ENCODE results near the gene ELL2. TPM values are rescaled to one million over a fixed set of nuclear protein-coding genes. Genes with fewer than 3 reads are reported as not detected.

ELL2 gene
- total and polyA plus RNA-seq, 2 experiments from 2014 or later, result 18.7 to 41.8 TPM

- Histone ChIP-seq H3K27me3 (no peaks in the 10 kb centered on the region), H3K9me3 (ENCODE audit: low read depth) (no peaks in the 10 kb centered on the region), H3K27ac (peak overlapping the region; percentile 92), H3K4me3 (no peak overlapping the region), H3K36me3 (no peaks in the 10 kb centered on the region), H3K4me1 (ENCODE audit: low read depth) (peaks cover 47% of the 10 kb centered on the region)
- DNase-seq (ENCODE audit: low read depth in 1 of 2, low spot score in 1 of 2), result peak in 1 of 2 donors; percentile 63
- TF ChIP-seq CTCF (IDR thresholded peaks at IDR 0.05; ENCODE audit: low read depth, low read length), result no peak
Observed at GRCh38 chr5:95862671-95863382, 98.8 kb downstream of the ELL2 start.

GRCh38 chr5:95861864-95862561 lies 99.6 kb downstream of the ELL2 start:
- peaks cover 56% of the 10 kb centered on the region for H3K4me1 ChIP-seq (ENCODE audit: low read depth)
- H3K36me3 ChIP-seq, result no peaks in the 10 kb centered on the region
- TF ChIP-seq CTCF (IDR thresholded peaks at IDR 0.05; ENCODE audit: low read depth, low read length), result no peak
- no peaks in the 10 kb centered on the region for H3K27me3 ChIP-seq
- no peak overlapping the region for H3K4me3 ChIP-seq
- no peaks in the 10 kb centered on the region for H3K9me3 ChIP-seq (ENCODE audit: low read depth)
- DNase-seq (ENCODE audit: low read depth in 1 of 2, low spot score in 1 of 2), result peak in 1 of 2 donors; percentile 73
- H3K27ac ChIP-seq, result peak overlapping the region; percentile 92

GRCh38 chr5:95861221-95861863 lies 100.3 kb downstream of the ELL2 start:
- TF ChIP-seq CTCF (IDR thresholded peaks at IDR 0.05; ENCODE audit: low read depth, low read length), result no peak
- H3K4me1 ChIP-seq (ENCODE audit: low read depth), result peaks cover 61% of the 10 kb centered on the region
- no peaks in the 10 kb centered on the region for H3K27me3 ChIP-seq
- peak; percentile 30 to 98 for DNase-seq (ENCODE audit: low read depth in 1 of 2, low spot score in 1 of 2)
- peak overlapping the region; percentile 92 for H3K27ac ChIP-seq
- H3K9me3 ChIP-seq (ENCODE audit: low read depth), result no peaks in the 10 kb centered on the region
- no peak overlapping the region for H3K4me3 ChIP-seq
- no peaks in the 10 kb centered on the region for H3K36me3 ChIP-seq

- Histone ChIP-seq H3K4me1 (ENCODE audit: low read depth) (peaks cover 72% of the 10 kb centered on the region), H3K9me3 (ENCODE audit: low read depth) (no peaks in the 10 kb centered on the region), H3K27ac (no peak overlapping the region), H3K4me3 (no peak overlapping the region), H3K27me3 (no peaks in the 10 kb centered on the region), H3K36me3 (no peaks in the 10 kb centered on the region)
- TF ChIP-seq CTCF (IDR thresholded peaks at IDR 0.05; ENCODE audit: low read depth, low read length), result no peak
- no peak for DNase-seq (ENCODE audit: low read depth in 1 of 2, low spot score in 1 of 2)
Observed at GRCh38 chr5:95859661-95860060, 102.0 kb downstream of the ELL2 start.

GRCh38 chr5:95858661-95859595 lies 102.7 kb downstream of the ELL2 start:
- H3K27ac ChIP-seq, result peak overlapping the region; percentile 90
- H3K4me3 ChIP-seq, result peak overlapping the region; percentile 1
- H3K4me1 ChIP-seq (ENCODE audit: low read depth), result peaks cover 69% of the 10 kb centered on the region
- TF ChIP-seq CTCF (IDR thresholded peaks at IDR 0.05; ENCODE audit: low read depth, low read length), result peak; percentile 98
- no peaks in the 10 kb centered on the region for H3K27me3 ChIP-seq
- H3K36me3 ChIP-seq, result no peaks in the 10 kb centered on the region
- no peaks in the 10 kb centered on the region for H3K9me3 ChIP-seq (ENCODE audit: low read depth)
- peak; percentile 89 to 98 for DNase-seq (ENCODE audit: low read depth in 1 of 2, low spot score in 1 of 2)
